GM12874 (cell line): Measurements from ENCODE around the gene FBXO46.

ENCODE experiments used
- TF ChIP-seq, protein P1 (sequence below): IDR thresholded peaks from 2 replicates; pipeline ENCODE4 v1.5.1; 2011; ENCODE audit warnings: low read depth, mild to moderate bottlenecking, control low read depth, low read length, moderate library complexity; ENCODE audit not compliant: insufficient read depth

Gene FBXO46

GRCh38 chr19:45715139-45715538, 15.6 kb downstream of the FBXO46 start:
- TF ChIP-seq, protein P1, sequence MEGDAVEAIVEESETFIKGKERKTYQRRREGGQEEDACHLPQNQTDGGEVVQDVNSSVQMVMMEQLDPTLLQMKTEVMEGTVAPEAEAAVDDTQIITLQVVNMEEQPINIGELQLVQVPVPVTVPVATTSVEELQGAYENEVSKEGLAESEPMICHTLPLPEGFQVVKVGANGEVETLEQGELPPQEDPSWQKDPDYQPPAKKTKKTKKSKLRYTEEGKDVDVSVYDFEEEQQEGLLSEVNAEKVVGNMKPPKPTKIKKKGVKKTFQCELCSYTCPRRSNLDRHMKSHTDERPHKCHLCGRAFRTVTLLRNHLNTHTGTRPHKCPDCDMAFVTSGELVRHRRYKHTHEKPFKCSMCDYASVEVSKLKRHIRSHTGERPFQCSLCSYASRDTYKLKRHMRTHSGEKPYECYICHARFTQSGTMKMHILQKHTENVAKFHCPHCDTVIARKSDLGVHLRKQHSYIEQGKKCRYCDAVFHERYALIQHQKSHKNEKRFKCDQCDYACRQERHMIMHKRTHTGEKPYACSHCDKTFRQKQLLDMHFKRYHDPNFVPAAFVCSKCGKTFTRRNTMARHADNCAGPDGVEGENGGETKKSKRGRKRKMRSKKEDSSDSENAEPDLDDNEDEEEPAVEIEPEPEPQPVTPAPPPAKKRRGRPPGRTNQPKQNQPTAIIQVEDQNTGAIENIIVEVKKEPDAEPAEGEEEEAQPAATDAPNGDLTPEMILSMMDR: no peak

GRCh38 chr19:45713141-45713540, 17.6 kb downstream of the FBXO46 start:
- TF ChIP-seq, protein P1: no peak

- TF ChIP-seq, protein P1: no peak
Observed at GRCh38 chr19:45712699-45713067, 18.0 kb downstream of the FBXO46 start.

DNA sequence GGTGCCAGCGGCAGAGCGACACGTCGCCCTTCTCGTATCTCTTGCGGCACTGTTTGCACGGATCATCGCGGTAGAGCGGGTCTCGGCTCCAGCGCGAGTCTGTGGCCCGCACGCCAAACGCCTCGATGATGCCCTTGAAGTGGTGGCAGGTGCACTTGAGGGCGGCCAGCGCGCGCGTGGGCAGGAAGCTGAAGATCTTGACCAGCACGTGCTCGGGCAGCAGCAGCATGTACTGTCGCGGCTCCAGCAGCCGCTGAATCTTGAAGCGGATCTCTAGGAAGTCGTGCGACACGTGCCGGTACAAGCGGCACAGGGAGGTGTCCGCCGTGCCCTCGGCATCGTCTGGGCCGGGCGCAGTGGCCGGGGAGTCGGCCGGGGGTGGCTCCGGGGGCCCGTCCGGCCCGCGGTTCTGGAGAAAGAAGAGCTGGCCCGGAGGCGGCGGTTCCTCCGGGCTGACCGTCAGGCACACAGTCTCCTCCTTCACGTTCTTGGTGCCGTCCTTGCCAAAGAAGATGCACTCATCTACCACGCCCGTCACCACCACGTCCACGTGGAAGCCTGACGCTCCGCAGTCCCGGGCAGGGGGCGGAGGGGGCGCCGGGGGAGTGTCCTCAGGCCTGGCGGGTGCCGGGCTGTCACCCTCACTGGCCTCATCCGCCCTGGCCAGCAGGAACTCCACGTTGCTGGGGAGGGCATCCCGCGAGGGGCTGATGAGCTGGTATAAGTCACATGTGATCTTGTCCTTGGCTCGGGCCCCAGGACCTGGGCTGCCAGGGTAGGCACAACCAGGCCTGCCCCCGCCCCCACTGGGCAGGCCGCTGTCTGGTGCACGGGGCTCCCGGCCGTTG, 18.6 kb downstream of the FBXO46 start:
- TF ChIP-seq, protein P1: no peak

DNA sequence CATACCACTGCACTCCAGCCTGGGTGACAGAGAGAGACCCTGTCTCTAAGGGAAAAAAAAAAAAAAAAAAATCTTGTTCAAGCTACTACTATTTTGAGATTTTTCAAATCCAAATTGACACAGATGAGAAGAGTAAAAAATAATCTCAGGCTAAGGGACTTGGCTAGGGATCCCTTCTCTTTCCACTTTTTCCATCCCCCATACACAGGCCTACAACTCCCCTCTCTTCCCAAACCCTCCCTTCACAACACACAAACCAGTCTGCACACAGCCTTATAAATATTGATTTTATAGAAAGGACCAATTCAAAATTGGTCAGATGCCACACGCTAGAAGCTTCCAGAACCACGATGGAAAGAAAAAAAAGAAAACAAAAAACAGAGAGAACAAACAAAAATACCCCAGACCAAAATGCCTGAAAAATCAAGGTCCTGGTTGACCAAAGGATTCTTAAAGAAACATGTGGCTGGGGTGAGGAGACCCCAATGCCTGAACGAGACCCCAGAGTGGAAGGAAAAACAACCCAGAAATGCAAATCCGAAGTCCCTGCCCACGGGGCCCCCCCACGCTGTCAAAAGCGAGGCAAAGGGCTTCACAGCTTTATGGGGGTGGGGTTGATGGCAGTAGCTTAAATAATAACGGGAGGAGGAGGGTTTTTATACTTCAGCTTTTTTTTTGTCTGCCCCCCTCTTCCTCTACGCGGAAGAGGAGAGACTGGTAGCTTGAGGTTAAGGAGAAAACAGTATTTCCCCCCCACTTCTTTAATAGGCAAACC, 20.2 kb downstream of the FBXO46 start:
- TF ChIP-seq, protein P1: no peak

GRCh38 chr19:45705710-45706415, 24.8 kb downstream of the FBXO46 start:
- TF ChIP-seq, protein P1: no peak

DNA sequence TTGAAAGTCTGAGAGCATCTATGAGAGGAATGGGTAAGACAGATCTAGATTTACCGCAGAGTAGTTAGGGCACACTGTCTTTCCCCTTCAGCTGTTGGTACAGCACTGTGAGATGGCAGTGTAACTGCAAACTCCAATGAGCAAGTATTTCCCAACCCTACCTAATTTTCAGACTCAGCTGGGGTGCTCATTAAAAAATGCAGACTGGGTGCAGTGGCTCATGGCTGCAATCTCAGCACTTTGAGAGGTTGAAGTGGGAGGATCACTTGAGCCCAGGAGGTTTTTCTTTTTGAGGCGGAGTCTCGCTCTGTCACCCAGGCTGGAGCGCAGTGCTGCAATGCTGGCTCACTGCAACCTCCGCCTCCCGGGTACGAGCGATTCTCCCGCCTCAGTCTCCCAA, 25.6 kb downstream of the FBXO46 start:
- TF ChIP-seq, protein P1: no peak
